Liver (tissue), 9 donors: Measurements from ENCODE around the gene KLF2. TPM values are rescaled to one million over a fixed set of nuclear protein-coding genes. Genes with fewer than 3 reads are reported as not detected.

Experiments
- DNase-seq: peaks from one replicate; pipeline ENCODE4 v3.0.0-alpha.2; 2017; ENCODE audit warnings: low spot score
- H3K27ac ChIP-seq, 2 donors: one replicate each; pipeline ENCODE4 v1.7.0; 2013; ENCODE audit warnings: inconsistent platforms in 2 of 2, low read length in 2 of 2, control low read depth in 1 of 2, low read depth in 1 of 2, mild to moderate bottlenecking in 1 of 2
- H3K27me3 ChIP-seq, 4 donors: one replicate each; pipeline versions ENCODE4 v1.6.1 to v1.7.0; 2013; ENCODE audit warnings: low read length in 3 of 4, inconsistent platforms in 1 of 4, mild to moderate bottlenecking in 1 of 4, moderate library complexity in 1 of 4; ENCODE audit not compliant: control insufficient read depth in 4 of 4, insufficient read depth in 4 of 4
- H3K36me3 ChIP-seq, 4 donors: one replicate each; pipeline versions ENCODE4 v1.6.1 to v1.7.0; 2013; ENCODE audit warnings: low read length in 3 of 4, mild to moderate bottlenecking in 3 of 4, low read depth in 1 of 4, moderate library complexity in 1 of 4; ENCODE audit not compliant: control insufficient read depth in 4 of 4, insufficient read depth in 3 of 4
- H3K4me1 ChIP-seq, 4 donors: one replicate each; pipeline versions ENCODE4 v1.6.1 to v1.7.0; 2013; ENCODE audit warnings: low read length in 3 of 4, mild to moderate bottlenecking in 3 of 4, moderate library complexity in 1 of 4; ENCODE audit not compliant: control insufficient read depth in 4 of 4, insufficient read depth in 4 of 4
- H3K4me3 ChIP-seq, 3 donors: one replicate each; pipeline versions ENCODE4 v1.6.1 to v1.7.0; 2013; ENCODE audit warnings: low read length in 3 of 3, control low read depth in 1 of 3, low read depth in 1 of 3, mild to moderate bottlenecking in 1 of 3
- H3K9ac ChIP-seq, 2 donors: one replicate each; pipeline ENCODE4 v1.7.0; 2013; ENCODE audit warnings: low read length in 2 of 2, mild to moderate bottlenecking in 2 of 2, moderate library complexity in 2 of 2, control low read depth in 1 of 2, low read depth in 1 of 2
- H3K9me3 ChIP-seq, 4 donors: one replicate each; pipeline versions ENCODE4 v1.6.1 to v1.7.0; 2013; ENCODE audit warnings: low read length in 3 of 4; ENCODE audit not compliant: control insufficient read depth in 4 of 4
- ATF3 ChIP-seq: IDR thresholded peaks from 2 replicates; pipeline ENCODE4 v1.6.1; 2016; ENCODE audit warnings: antibody characterized with exemption
- CTCF ChIP-seq: fragments of 150-350 bp; IDR thresholded peaks from 2 replicates; pipeline ENCODE4 v1.5.1; 2017; ENCODE audit warnings: improper control_type of control experiment, low read depth, low read length; ENCODE audit not compliant: missing input control
- EGR1 ChIP-seq, 2 donors: IDR thresholded peaks; 2 replicates each; pipeline ENCODE4 v1.6.1; 2016 to 2018; ENCODE audit warnings: antibody characterized with exemption in 2 of 2, low read depth in 2 of 2
- FOXA2 ChIP-seq: IDR thresholded peaks from 2 replicates; pipeline ENCODE4 v1.6.1; 2016; ENCODE audit warnings: antibody characterized with exemption
- GABPA ChIP-seq, 2 donors: IDR thresholded peaks in 1 of 2; conservative IDR thresholded peaks in 1 of 2; 2 replicates each; pipeline ENCODE4 v1.6.1; 2016; ENCODE audit warnings: antibody characterized with exemption in 2 of 2, mild to moderate bottlenecking in 1 of 2, moderate library complexity in 1 of 2
- HNF4G ChIP-seq: IDR thresholded peaks from 2 replicates; pipeline ENCODE4 v1.6.1; 2016; ENCODE audit warnings: antibody characterized with exemption
- JUND ChIP-seq, 2 donors: IDR thresholded peaks; 2 replicates each; pipeline ENCODE4 v1.6.1; 2016; ENCODE audit warnings: antibody characterized with exemption in 2 of 2
- MAX ChIP-seq: IDR thresholded peaks from 2 replicates; pipeline ENCODE4 v1.6.1; 2016; ENCODE audit warnings: antibody characterized with exemption
- NR2F2 ChIP-seq: IDR thresholded peaks from 2 replicates; pipeline ENCODE4 v1.6.1; 2016; ENCODE audit warnings: antibody characterized with exemption
- REST ChIP-seq: IDR thresholded peaks from 2 replicates; pipeline ENCODE4 v1.6.1; 2016; ENCODE audit warnings: antibody characterized with exemption, mild to moderate bottlenecking
- SP1 ChIP-seq: IDR thresholded peaks from 2 replicates; pipeline ENCODE4 v1.6.1; 2018; ENCODE audit warnings: antibody characterized with exemption, mild to moderate bottlenecking
- TAF1 ChIP-seq: conservative IDR thresholded peaks from 2 replicates; pipeline ENCODE4 v1.6.1; 2016; ENCODE audit warnings: antibody characterized with exemption, mild to moderate bottlenecking
- YY1 ChIP-seq: IDR thresholded peaks from 2 replicates; pipeline ENCODE4 v1.6.1; 2016; ENCODE audit warnings: antibody characterized with exemption, mild to moderate bottlenecking
- ZBTB33 ChIP-seq: IDR thresholded peaks from 2 replicates; pipeline ENCODE4 v1.6.1; 2016; ENCODE audit warnings: antibody characterized with exemption
- WGBS: extraction: QIAGEN DNeasy Blood & Tissue Kit; methylation state at CpG from one replicate; pipeline ENCODE4 v1.1.7; 2013; 5-methylcytosine and 5-hydroxymethylcytosine counted together
- polyA plus RNA-seq, 2 donors: library from polyadenylated mRNA; stranded (reverse) in 1 of 2; unstranded in 1 of 2; fragments of 200-250 nt in 1 of 2; fragments of >200 nt in 1 of 2; fragmentation: Nextera tagmentation in 1 of 2; extraction: Ambion mirVana in 1 of 2; gene quantifications; one replicate each; pipeline versions ENCODE4 v1.2.1 to v1.2.3, GENCODE V29; 2013 to 2015
- total RNA-seq, 2 donors: library from RNA; depleted of rRNA; stranded (reverse); fragments of >200 nt; gene quantifications; one replicate each; pipeline ENCODE4 v1.2.3, GENCODE V29; 2014
- donor health status: healthy.
- donor health status: healthy.
- donor health status: healthy.
- donor health status: healthy.
- donor health status: healthy.

KLF2 gene
- 10 to 100 TPM in 1 of 2 donors, 1 to 10 TPM in 1; 4.0 to 11.2 TPM for total RNA-seq
- 1 to 10 TPM; 3.9 to 4.4 TPM for polyA plus RNA-seq

GRCh38 chr19:16324384-16325160 is at the start of gene KLF2:
KLF2 (plus strand) TSS chr19:16324826; CDS start chr19:16324924, 98 bp downstream.
- Histone ChIP-seq H3K27ac (peak within 1 kb of the TSS; percentile 69 to 80), H3K36me3 (peaks cover 0 to 1% (median 0%) of the 10 kb centered on the region in 4 donors), H3K9me3 (no peaks in the 10 kb centered on the region), H3K4me3 (peak within 1 kb of the TSS; percentile 54 to 73 (median 61)), H3K4me1 (peaks cover 0 to 12% (median 3%) of the 10 kb centered on the region in 4 donors), H3K9ac (peak within 1 kb of the TSS in 1 of 2 donors; percentile 8), H3K27me3 (no peaks in the 10 kb centered on the region)
- TF ChIP-seq SP1 (peak; percentile 19), GABPA (IDR thresholded peaks at IDR 0.05 in 1 of 2, conservative IDR thresholded peaks at IDR 0.05 in 1 of 2) (peak in 1 of 2 donors; percentile 11), EGR1 (IDR thresholded peaks at IDR 0.05; ENCODE audit: low read depth in 2 of 2) (peak in 1 of 2 donors; percentile 46), NR2F2 (no peak)
- DNase-seq = peak; percentile 80
- WGBS = 2% methylated on average over 105 of the region's 105 CpGs

- H3K9me3 ChIP-seq = no peaks in the 10 kb centered on the region
- H3K36me3 ChIP-seq = no peaks in the 10 kb centered on the region
- WGBS = 89% methylated on average over 4 of the region's 4 CpGs
- H3K27me3 ChIP-seq = no peaks in the 10 kb centered on the region
- no peak overlapping the region for H3K4me3 ChIP-seq
- no peak overlapping the region for H3K9ac ChIP-seq
- no peak overlapping the region for H3K27ac ChIP-seq
- H3K4me1 ChIP-seq = peaks cover 0 to 3% (median 0%) of the 10 kb centered on the region in 4 donors
- no peak for DNase-seq
- no peak for TF ChIP-seq MAX
Measured at GRCh38 chr19:16280306-16280705, 44.3 kb upstream of the KLF2 start.

GRCh38 chr19:16281743-16282142 is 42.9 kb upstream of the KLF2 start:
- Histone ChIP-seq H3K4me3 (no peak overlapping the region), H3K27me3 (no peaks in the 10 kb centered on the region), H3K9me3 (no peaks in the 10 kb centered on the region), H3K4me1 (peaks cover 0 to 4% (median 1%) of the 10 kb centered on the region in 4 donors), H3K9ac (no peak overlapping the region), H3K27ac (no peak overlapping the region), H3K36me3 (no peaks in the 10 kb centered on the region)
- WGBS = 95% methylated on average over 5 of the region's 5 CpGs
- DNase-seq = no peak
- TF ChIP-seq JUND (IDR thresholded peaks at IDR 0.05) (no peak), GABPA (IDR thresholded peaks at IDR 0.05 in 1 of 2, conservative IDR thresholded peaks at IDR 0.05 in 1 of 2) (no peak), TAF1 (no peak), MAX (no peak), ZBTB33 (no peak), CTCF (no peak), HNF4G (no peak), YY1 (no peak), ATF3 (no peak), SP1 (no peak), FOXA2 (no peak), REST (no peak)
